ENCODE measurements around the gene NCBP2. TPM values are rescaled to one million over a fixed set of nuclear protein-coding genes. Genes with fewer than 3 reads are reported as not detected.

The NCBP2 gene
- total and polyA plus RNA-seq, 7 donors: 33.1 to 78.5 (median 51.2) TPM

- no peak overlapping the region for H3K4me3 ChIP-seq
- H3K27ac ChIP-seq: no peak overlapping the region
- peaks cover 6% of the 10 kb centered on the region for H3K4me1 ChIP-seq
- peaks cover 0 to 8% of the 10 kb centered on the region in 2 donors for H3K36me3 ChIP-seq (ENCODE audit: insufficient read depth in 1 of 2, low read depth in 1 of 2)
- H3K9me3 ChIP-seq: no peaks in the 10 kb centered on the region
- DNase-seq (no peak), ATAC-seq (no peak)
- WGBS, 3 donors: 90 to 93% (median 91%) methylated on average over 10 of the region's 10 CpGs
- no peaks in the 10 kb centered on the region for H3K27me3 ChIP-seq (ENCODE audit: insufficient read depth in 3 of 3, low read length in 2 of 3)
- TF ChIP-seq CTCF (IDR thresholded peaks at IDR 0.05): no peak
- intact Hi-C loops (cut with DNase I): loop anchor here in 1 of 2 donors (5.0 kb wide), 1 partner anchor 128 kb away; no protein-coding TSS in a partner anchor
Observed at GRCh38 chr3:196965804-196966173, 23.5 kb upstream of the NCBP2 start.

GRCh38 chr3:196965112-196965803 is 22.9 kb upstream of the NCBP2 start:
- Histone ChIP-seq H3K27me3 (ENCODE audit: insufficient read depth in 3 of 3, low read length in 2 of 3) (no peaks in the 10 kb centered on the region), H3K4me1 (peaks cover 6% of the 10 kb centered on the region), H3K9me3 (no peaks in the 10 kb centered on the region), H3K4me3 (no peak overlapping the region), H3K36me3 (ENCODE audit: insufficient read depth in 1 of 2, low read depth in 1 of 2) (peaks cover 0 to 8% of the 10 kb centered on the region in 2 donors), H3K27ac (no peak overlapping the region)
- intact Hi-C loops (cut with DNase I): loop anchor here in 1 of 2 donors (5.0 kb wide), 1 partner anchor 128 kb away; no protein-coding TSS in a partner anchor
- no peak for ATAC-seq
- DNase-seq: no peak
- TF ChIP-seq CTCF (IDR thresholded peaks at IDR 0.05): no peak
- 89 to 92% (median 91%) methylated on average over 11 of the region's 11 CpGs for WGBS, 3 donors

- no peak for DNase-seq
- Histone ChIP-seq H3K9me3 (no peaks in the 10 kb centered on the region), H3K4me1 (peaks cover 6% of the 10 kb centered on the region), H3K27ac (no peak overlapping the region), H3K36me3 (ENCODE audit: insufficient read depth in 1 of 2, low read depth in 1 of 2) (peaks cover 0 to 8% of the 10 kb centered on the region in 2 donors), H3K4me3 (no peak overlapping the region), H3K27me3 (ENCODE audit: insufficient read depth in 3 of 3, low read length in 2 of 3) (no peaks in the 10 kb centered on the region)
- 75 to 82% (median 76%) methylated on average over 2 of the region's 2 CpGs for WGBS, 3 donors
- no peak for TF ChIP-seq CTCF (IDR thresholded peaks at IDR 0.05)
- intact Hi-C loops (cut with DNase I): no loop called here
- no peak for ATAC-seq
Observed at GRCh38 chr3:196963631-196963953, 21.3 kb upstream of the NCBP2 start.

- H3K4me3 ChIP-seq: no peak overlapping the region
- intact Hi-C loops (cut with DNase I): no loop called here
- H3K9me3 ChIP-seq: no peaks in the 10 kb centered on the region
- WGBS, 3 donors: 87 to 89% (median 89%) methylated on average over 10 of the region's 10 CpGs
- H3K4me1 ChIP-seq: peaks cover 4% of the 10 kb centered on the region
- H3K27me3 ChIP-seq (ENCODE audit: insufficient read depth in 3 of 3, low read length in 2 of 3): no peaks in the 10 kb centered on the region
- no peak overlapping the region for H3K27ac ChIP-seq
- TF ChIP-seq CTCF (IDR thresholded peaks at IDR 0.05): no peak
- DNase-seq (no peak), ATAC-seq (no peak)
- H3K36me3 ChIP-seq (ENCODE audit: insufficient read depth in 1 of 2, low read depth in 1 of 2): peaks cover 0 to 8% of the 10 kb centered on the region in 2 donors
Observed at GRCh38 chr3:196962930-196963630, 20.8 kb upstream of the NCBP2 start.
